Suprapubic skin (tissue), 4 donors: ENCODE results near the gene ATP1B1. TPM values are rescaled to one million over a fixed set of nuclear protein-coding genes. Genes with fewer than 3 reads are reported as not detected.

Experiments used
- DNase-seq, 2 donors: peaks; one replicate each; pipeline ENCODE4 v3.0.0-alpha.2; 2019; ENCODE audit warnings: low spot score in 2 of 2
- H3K27ac ChIP-seq: fragments of 200-600 bp; sonication (generic); one replicate; pipeline ENCODE4 v1.5.1; 2019
- H3K27me3 ChIP-seq: fragments of 200-600 bp; sonication (generic); one replicate; pipeline ENCODE4 v1.5.1; 2019
- H3K36me3 ChIP-seq: fragments of 200-600 bp; sonication (generic); one replicate; pipeline ENCODE4 v1.5.1; 2019
- H3K4me1 ChIP-seq: fragments of 200-600 bp; sonication (generic); one replicate; pipeline ENCODE4 v1.5.1; 2019
- H3K4me3 ChIP-seq: fragments of 200-600 bp; sonication (generic); one replicate; pipeline ENCODE4 v1.5.1; 2019; ENCODE audit warnings: mild to moderate bottlenecking
- H3K9me3 ChIP-seq: fragments of 200-600 bp; sonication (generic); one replicate; pipeline ENCODE4 v1.5.1; 2019
- CTCF ChIP-seq, 2 donors: fragments of 200-600 bp in 1 of 2; fragments of 450-650 bp in 1 of 2; sonication (generic) in 1 of 2; IDR thresholded peaks; one replicate each; pipeline ENCODE4 v1.5.1; 2016 to 2019; ENCODE audit warnings: antibody characterized with exemption in 2 of 2, mild to moderate bottlenecking in 1 of 2, moderate library complexity in 1 of 2
- EP300 ChIP-seq: sonication (generic); formaldehyde crosslinking; IDR thresholded peaks from one replicate; pipeline ENCODE4 v1.6.1; 2017; ENCODE audit warnings: antibody characterized with exemption
- POLR2A ChIP-seq, 2 donors: fragments of 450-650 bp; IDR thresholded peaks; one replicate each; pipeline ENCODE4 v1.6.1; 2017; ENCODE audit warnings: antibody characterized with exemption in 2 of 2, mild to moderate bottlenecking in 2 of 2, moderate library complexity in 2 of 2
- POLR2AphosphoS5 ChIP-seq, 3 donors: sonication (generic); formaldehyde crosslinking; IDR thresholded peaks; one replicate each; pipeline ENCODE4 v1.6.1; 2017; ENCODE audit warnings: antibody characterized with exemption in 3 of 3
- WGBS: methylation state at CpG from one replicate; pipeline ENCODE4 v1.1.5; 2018; 5-methylcytosine and 5-hydroxymethylcytosine counted together
- total RNA-seq, 4 donors: library from RNA; depleted of rRNA; stranded (reverse); fragments of >200 nt; gene quantifications; one replicate each; pipeline ENCODE4 v1.1.0, GENCODE V29; 2016

ATP1B1 gene
- 100 to 1,000 TPM in 2 of 4 donors, 10 to 100 TPM in 2; 63.3 to 150 (median 108) TPM for total RNA-seq

- DNase-seq = peak; percentile 84 to 87
- no CpG with 5 or more reads among the region's 100 CpGs for WGBS
These were observed at the start of gene ATP1B1 for GRCh38 chr1:169106095-169106920. Gene ATP1B1 (plus strand): TSS chr1:169106690. CDS start chr1:169106830, 140 bp downstream.

GRCh38 chr1:169059421-169059820 is 47.1 kb upstream of the ATP1B1 start:
- no peaks in the 10 kb centered on the region for H3K4me1 ChIP-seq
- TF ChIP-seq POLR2A (IDR thresholded peaks at IDR 0.05) (no peak), CTCF (IDR thresholded peaks at IDR 0.05) (no peak), EP300 (no peak), POLR2AphosphoS5 (IDR thresholded peaks at IDR 0.05) (no peak)
- no peaks in the 10 kb centered on the region for H3K27me3 ChIP-seq
- DNase-seq = no peak
- H3K36me3 ChIP-seq = no peaks in the 10 kb centered on the region
- H3K27ac ChIP-seq = no peak overlapping the region
- H3K4me3 ChIP-seq = no peak overlapping the region
- H3K9me3 ChIP-seq = peaks cover 7% of the 10 kb centered on the region
- WGBS = 94% methylated on average over 1 of the region's 1 CpG

More at GRCh38 chr1:169106095-169106920, at the start of gene ATP1B1:
- Histone ChIP-seq H3K4me3 (peak within 1 kb of the TSS; percentile 92), H3K9me3 (no peaks in the 10 kb centered on the region), H3K27me3 (no peaks in the 10 kb centered on the region), H3K4me1 (peaks cover 52% of the 10 kb centered on the region), H3K36me3 (no peaks in the 10 kb centered on the region), H3K27ac (peak within 1 kb of the TSS; percentile 91)
- TF ChIP-seq POLR2AphosphoS5 (IDR thresholded peaks at IDR 0.05) (peak in 2 of 3 donors; percentile 64 to 89), EP300 (no peak), POLR2A (IDR thresholded peaks at IDR 0.05) (peak; percentile 78 to 87), CTCF (IDR thresholded peaks at IDR 0.05) (peak in 1 of 2 donors; percentile 49)

GRCh38 chr1:169060043-169060722 is 46.3 kb upstream of the ATP1B1 start:
- Histone ChIP-seq H3K27ac (no peak overlapping the region), H3K27me3 (no peaks in the 10 kb centered on the region), H3K36me3 (no peaks in the 10 kb centered on the region), H3K4me1 (no peaks in the 10 kb centered on the region), H3K9me3 (peaks cover 7% of the 10 kb centered on the region), H3K4me3 (no peak overlapping the region)
- TF ChIP-seq POLR2A (IDR thresholded peaks at IDR 0.05) = no peak
- TF ChIP-seq POLR2AphosphoS5 (IDR thresholded peaks at IDR 0.05) = no peak
- no peak for TF ChIP-seq CTCF (IDR thresholded peaks at IDR 0.05)
- TF ChIP-seq EP300 = no peak
- DNase-seq = no peak
- WGBS = 64% methylated on average over 9 of the region's 9 CpGs

GRCh38 chr1:169060919-169061639 is 45.4 kb upstream of the ATP1B1 start:
- H3K4me3 ChIP-seq = no peak overlapping the region
- no peaks in the 10 kb centered on the region for H3K27me3 ChIP-seq
- no peaks in the 10 kb centered on the region for H3K4me1 ChIP-seq
- peaks cover 7% of the 10 kb centered on the region for H3K9me3 ChIP-seq
- no peak for TF ChIP-seq CTCF (IDR thresholded peaks at IDR 0.05)
- TF ChIP-seq POLR2A (IDR thresholded peaks at IDR 0.05) = no peak
- no peak for TF ChIP-seq EP300
- no peak for TF ChIP-seq POLR2AphosphoS5 (IDR thresholded peaks at IDR 0.05)
- no peaks in the 10 kb centered on the region for H3K36me3 ChIP-seq
- H3K27ac ChIP-seq = no peak overlapping the region
- WGBS = 41% methylated on average over 4 of the region's 4 CpGs
- DNase-seq = no peak
